Measurements from ENCODE around the gene SDCBP2. TPM values are rescaled to one million over a fixed set of nuclear protein-coding genes. Genes with fewer than 3 reads are reported as not detected.

SDCBP2 gene
- total and polyA plus RNA-seq, 2 of the 13 experiments (the other 11 are each of a cell fraction or from before 2014, with no cell fraction given) = 1.2 to 2.4 TPM

- TF ChIP-seq ZNF609 (CRISPR knock-in tag; IDR thresholded peaks at IDR 0.05; ENCODE audit: borderline replicate concordance) (no peak), PCBP1 (IDR thresholded peaks at IDR 0.05; ENCODE audit: borderline replicate concordance, low read depth, low read length) (no peak), KLF13 (CRISPR knock-in tag; IDR thresholded peaks at IDR 0.05) (no peak), ZNF720 (CRISPR knock-in tag; IDR thresholded peaks at IDR 0.05) (no peak), MEF2D (CRISPR knock-in tag; IDR thresholded peaks at IDR 0.05) (no peak), TCF7 (IDR thresholded peaks at IDR 0.05; ENCODE audit: low read depth) (peak; percentile 41; the same call in 1 of the 2 replicates), NCOA1 (CRISPR knock-in tag; IDR thresholded peaks at IDR 0.05) (no peak), TFDP2 (CRISPR knock-in tag; IDR thresholded peaks at IDR 0.05) (no peak), ZNF780A (CRISPR knock-in tag; IDR thresholded peaks at IDR 0.05) (no peak), HIVEP1 (CRISPR knock-in tag; IDR thresholded peaks at IDR 0.05) (0 out of 2 replicates have a peak, but pooled peaks have one; percentile 50), ZNF441 (CRISPR knock-in tag; IDR thresholded peaks at IDR 0.05; ENCODE audit: borderline replicate concordance) (no peak), ZNF101 (CRISPR knock-in tag; IDR thresholded peaks at IDR 0.05; ENCODE audit: borderline replicate concordance, low read depth) (no peak), ZSCAN20 (CRISPR knock-in tag; IDR thresholded peaks at IDR 0.05; ENCODE audit: borderline replicate concordance) (no peak), ZNF33B (CRISPR knock-in tag; IDR thresholded peaks at IDR 0.05) (no peak), KDM5B (CRISPR knock-in tag; IDR thresholded peaks at IDR 0.05; ENCODE audit: borderline replicate concordance) (peak; percentile 7; the same call in 1 of the 2 replicates), ZNF776 (CRISPR knock-in tag; IDR thresholded peaks at IDR 0.05) (no peak)
- TF ChIP-seq, protein P1, sequence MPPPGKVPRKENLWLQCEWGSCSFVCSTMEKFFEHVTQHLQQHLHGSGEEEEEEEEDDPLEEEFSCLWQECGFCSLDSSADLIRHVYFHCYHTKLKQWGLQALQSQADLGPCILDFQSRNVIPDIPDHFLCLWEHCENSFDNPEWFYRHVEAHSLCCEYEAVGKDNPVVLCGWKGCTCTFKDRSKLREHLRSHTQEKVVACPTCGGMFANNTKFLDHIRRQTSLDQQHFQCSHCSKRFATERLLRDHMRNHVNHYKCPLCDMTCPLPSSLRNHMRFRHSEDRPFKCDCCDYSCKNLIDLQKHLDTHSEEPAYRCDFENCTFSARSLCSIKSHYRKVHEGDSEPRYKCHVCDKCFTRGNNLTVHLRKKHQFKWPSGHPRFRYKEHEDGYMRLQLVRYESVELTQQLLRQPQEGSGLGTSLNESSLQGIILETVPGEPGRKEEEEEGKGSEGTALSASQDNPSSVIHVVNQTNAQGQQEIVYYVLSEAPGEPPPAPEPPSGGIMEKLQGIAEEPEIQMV (CRISPR knock-in tag; IDR thresholded peaks at IDR 0.05; ENCODE audit: low read depth) = no peak
- TF ChIP-seq, protein P2, sequence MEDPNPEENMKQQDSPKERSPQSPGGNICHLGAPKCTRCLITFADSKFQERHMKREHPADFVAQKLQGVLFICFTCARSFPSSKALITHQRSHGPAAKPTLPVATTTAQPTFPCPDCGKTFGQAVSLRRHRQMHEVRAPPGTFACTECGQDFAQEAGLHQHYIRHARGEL (CRISPR knock-in tag; IDR thresholded peaks at IDR 0.05) = no peak
These were observed 11.2 kb downstream of the SDCBP2 start (continued) for GRCh38 chr20:1317545-1318255.
